ENCODE data around the gene BABAM2. TPM values are rescaled to one million over a fixed set of nuclear protein-coding genes. Genes with fewer than 3 reads are reported as not detected.

The BABAM2 gene
- total RNA-seq, 2 experiments from 2014 or later: 41.8 to 47.2 TPM

DNA sequence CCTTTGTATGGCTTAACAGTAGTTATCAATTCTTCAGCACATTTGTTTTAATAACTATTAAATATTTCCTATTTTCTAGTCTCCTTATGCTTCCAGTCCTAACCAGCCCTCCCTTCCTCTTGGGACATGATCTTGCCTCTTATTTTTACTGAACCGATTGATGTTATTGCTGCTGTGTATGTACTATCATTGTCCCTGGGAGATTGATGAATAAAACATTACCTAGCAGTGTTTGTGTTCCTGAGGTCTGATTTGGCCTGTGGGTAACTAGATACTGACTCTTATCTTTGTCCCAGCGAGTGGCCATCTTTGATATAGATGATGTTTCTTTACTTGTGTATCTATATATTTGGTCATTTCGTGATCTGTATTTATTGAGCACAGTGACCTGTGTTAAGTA, 192.9 kb downstream of the BABAM2 start:
- intact Hi-C loops (cut with micrococcal nuclease): no loop called here
- no peaks in the 10 kb centered on the region for H3K36me3 Mint-ChIP-seq (ENCODE audit: low read depth)
- H3K9me3 Mint-ChIP-seq: no peaks in the 10 kb centered on the region
- peaks cover 17% of the 10 kb centered on the region for H3K4me1 Mint-ChIP-seq (ENCODE audit: low read depth)
- H3K27ac Mint-ChIP-seq: no peak overlapping the region
- no peak overlapping the region for H3K4me3 Mint-ChIP-seq
- DNase-seq: no peak
- no peaks in the 10 kb centered on the region for H3K27me3 Mint-ChIP-seq (ENCODE audit: low read depth)
- CTCF ChIA-PET: no interaction called here

DNA sequence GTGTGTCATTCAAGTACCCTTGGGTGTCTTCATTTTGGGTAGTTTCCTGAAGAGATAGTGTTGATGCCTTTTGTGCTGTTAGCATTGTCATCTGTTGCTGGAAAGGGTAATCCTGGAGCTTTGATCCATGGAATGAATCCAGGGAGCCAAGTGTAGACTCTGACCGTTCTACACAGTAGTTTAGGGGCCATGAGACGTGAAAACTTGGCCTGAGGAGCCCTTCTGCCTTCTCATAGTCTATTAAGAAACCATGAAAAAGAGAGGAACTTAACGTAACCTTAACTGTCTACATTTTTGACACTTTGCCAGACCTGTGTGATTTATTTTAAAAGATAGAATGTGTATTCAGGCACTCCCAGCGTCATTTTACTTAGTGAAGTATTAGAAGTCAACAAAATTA, 194.0 kb downstream of the BABAM2 start:
- Mint-ChIP-seq H3K4me1 (ENCODE audit: low read depth) (peaks cover 17% of the 10 kb centered on the region), H3K27ac (no peak overlapping the region), H3K27me3 (ENCODE audit: low read depth) (no peaks in the 10 kb centered on the region), H3K36me3 (ENCODE audit: low read depth) (no peaks in the 10 kb centered on the region), H3K9me3 (no peaks in the 10 kb centered on the region), H3K4me3 (no peak overlapping the region)
- CTCF ChIA-PET: no interaction called here
- no peak for DNase-seq
- intact Hi-C loops (cut with micrococcal nuclease): no loop called here

DNA sequence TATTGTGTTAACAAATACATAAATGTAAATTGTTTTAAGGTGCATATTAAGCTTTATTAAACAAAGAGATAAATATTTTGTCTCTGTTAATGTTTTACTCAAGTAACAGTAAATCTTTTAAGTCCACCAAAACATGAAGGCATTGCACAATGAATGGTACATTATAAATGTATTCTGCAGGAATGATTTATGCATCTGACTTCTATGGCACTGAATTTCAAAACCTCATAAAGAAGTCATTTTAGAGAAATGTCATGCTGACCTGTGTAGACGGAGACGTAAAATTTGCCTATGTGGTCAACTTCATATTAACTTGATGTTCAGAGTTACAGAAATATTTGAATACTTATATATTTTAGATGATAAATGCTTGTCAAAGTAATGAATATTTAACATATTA, 194.7 kb downstream of the BABAM2 start:
- peaks cover 16% of the 10 kb centered on the region for H3K4me1 Mint-ChIP-seq (ENCODE audit: low read depth)
- no peak overlapping the region for H3K4me3 Mint-ChIP-seq
- CTCF ChIA-PET: no interaction called here

DNA sequence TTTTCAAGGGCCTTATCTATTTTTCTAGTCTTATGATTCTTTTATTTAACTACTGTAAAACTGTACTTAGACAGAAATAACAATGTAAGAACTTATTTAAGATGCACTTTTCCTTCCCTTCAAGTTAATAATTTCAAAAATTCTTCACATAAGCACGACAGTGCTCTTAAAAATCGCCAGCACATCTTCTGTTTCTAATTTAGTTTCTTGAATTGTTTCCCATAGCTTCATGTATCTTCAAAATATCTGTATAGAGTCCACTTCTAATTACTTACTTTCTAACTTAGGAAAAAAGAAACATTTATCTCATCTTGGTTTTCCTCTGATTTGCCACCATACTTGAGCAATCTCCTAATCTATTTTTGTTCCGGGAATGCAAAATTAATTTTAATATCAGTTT, 196.1 kb downstream of the BABAM2 start:
- DNase-seq: no peak
- Mint-ChIP-seq H3K27ac (no peak overlapping the region), H3K4me3 (no peak overlapping the region), H3K36me3 (ENCODE audit: low read depth) (no peaks in the 10 kb centered on the region), H3K4me1 (ENCODE audit: low read depth) (peaks cover 3% of the 10 kb centered on the region), H3K9me3 (no peaks in the 10 kb centered on the region), H3K27me3 (ENCODE audit: low read depth) (no peaks in the 10 kb centered on the region)
- intact Hi-C loops (cut with micrococcal nuclease): no loop called here
- CTCF ChIA-PET: no interaction called here

More for the DNA sequence above, 194.7 kb downstream of the BABAM2 start:
- H3K9me3 Mint-ChIP-seq: no peaks in the 10 kb centered on the region
- no peaks in the 10 kb centered on the region for H3K27me3 Mint-ChIP-seq (ENCODE audit: low read depth)
- H3K27ac Mint-ChIP-seq: no peak overlapping the region
- no peaks in the 10 kb centered on the region for H3K36me3 Mint-ChIP-seq (ENCODE audit: low read depth)
- no peak for DNase-seq
- intact Hi-C loops (cut with micrococcal nuclease): no loop called here

DNA sequence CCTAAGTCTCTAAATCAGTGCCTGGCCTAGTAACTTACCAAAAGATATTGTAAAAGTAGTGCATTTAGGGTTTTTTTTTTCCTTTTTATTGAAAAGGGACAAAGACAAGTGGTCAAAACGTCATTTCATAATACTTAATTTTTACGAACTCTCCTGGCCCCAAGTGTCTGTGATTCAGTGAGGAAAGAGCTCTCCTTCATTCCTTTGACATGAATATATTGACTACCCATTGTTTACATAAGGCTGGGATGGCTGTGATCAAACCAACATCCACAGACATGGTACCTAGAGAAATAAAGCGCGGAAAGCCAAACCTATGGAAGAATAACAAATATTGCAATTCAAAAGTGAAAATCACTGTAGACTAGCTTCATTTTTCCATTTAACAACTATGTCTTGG, 198.4 kb downstream of the BABAM2 start:
- no peaks in the 10 kb centered on the region for H3K27me3 Mint-ChIP-seq (ENCODE audit: low read depth)
- no peak for DNase-seq
- no peak overlapping the region for H3K4me3 Mint-ChIP-seq
- H3K27ac Mint-ChIP-seq: no peak overlapping the region
- no peaks in the 10 kb centered on the region for H3K4me1 Mint-ChIP-seq (ENCODE audit: low read depth)
- no peaks in the 10 kb centered on the region for H3K36me3 Mint-ChIP-seq (ENCODE audit: low read depth)
- H3K9me3 Mint-ChIP-seq: no peaks in the 10 kb centered on the region
- intact Hi-C loops (cut with micrococcal nuclease): no loop called here
- CTCF ChIA-PET: no interaction called here

DNA sequence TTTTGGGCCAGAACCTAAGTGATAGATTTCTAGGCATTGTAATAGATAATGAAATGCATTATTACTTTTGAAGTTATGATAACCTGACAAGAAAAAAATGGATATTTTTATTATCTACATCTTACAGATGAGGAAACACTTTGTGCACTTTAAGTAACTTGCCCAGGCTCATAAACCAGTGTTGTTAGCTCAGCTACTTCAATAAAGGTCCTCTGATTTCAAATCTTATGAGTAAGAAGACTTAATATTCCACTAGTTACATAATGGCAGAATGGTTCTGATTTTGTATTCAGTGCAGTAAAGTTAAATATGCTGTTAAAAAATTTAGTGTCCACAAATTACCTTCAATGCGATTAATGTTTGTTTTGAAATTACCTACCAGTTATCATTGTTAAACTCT, 199.0 kb downstream of the BABAM2 start:
- no peak for DNase-seq
- no peaks in the 10 kb centered on the region for H3K36me3 Mint-ChIP-seq (ENCODE audit: low read depth)
- CTCF ChIA-PET: no interaction called here
- H3K27ac Mint-ChIP-seq: no peak overlapping the region
- H3K4me3 Mint-ChIP-seq: no peak overlapping the region
- no peaks in the 10 kb centered on the region for H3K4me1 Mint-ChIP-seq (ENCODE audit: low read depth)
- H3K9me3 Mint-ChIP-seq: no peaks in the 10 kb centered on the region
- intact Hi-C loops (cut with micrococcal nuclease): no loop called here
- no peaks in the 10 kb centered on the region for H3K27me3 Mint-ChIP-seq (ENCODE audit: low read depth)

DNA sequence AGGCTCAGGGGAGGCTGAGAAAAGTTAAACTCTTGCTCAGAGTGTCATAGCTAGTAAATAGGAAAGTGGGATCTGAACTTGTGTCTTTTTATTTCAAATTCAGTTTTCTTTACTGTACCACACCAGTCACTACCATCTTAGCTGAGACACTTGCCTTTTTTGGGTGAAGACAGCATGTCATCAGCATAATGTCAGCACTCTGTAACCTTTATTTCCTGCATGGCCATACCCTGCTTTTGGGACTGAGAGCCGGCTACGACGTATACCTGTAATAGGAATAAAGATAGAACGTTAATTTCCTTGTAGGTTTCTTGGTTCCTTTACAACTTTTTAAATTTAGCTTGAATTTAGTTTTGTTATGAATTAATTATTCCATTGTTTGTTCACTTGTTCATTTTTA, 202.8 kb downstream of the BABAM2 start:
- Mint-ChIP-seq H3K27me3 (ENCODE audit: low read depth) (no peaks in the 10 kb centered on the region), H3K4me1 (ENCODE audit: low read depth) (no peaks in the 10 kb centered on the region), H3K27ac (no peak overlapping the region), H3K4me3 (no peak overlapping the region), H3K36me3 (ENCODE audit: low read depth) (no peaks in the 10 kb centered on the region), H3K9me3 (no peaks in the 10 kb centered on the region)
- intact Hi-C loops (cut with micrococcal nuclease): loop anchor here (10.0 kb wide), 1 partner anchor 361 kb away; no protein-coding TSS in a partner anchor
- DNase-seq: no peak
- CTCF ChIA-PET: no interaction called here

DNA sequence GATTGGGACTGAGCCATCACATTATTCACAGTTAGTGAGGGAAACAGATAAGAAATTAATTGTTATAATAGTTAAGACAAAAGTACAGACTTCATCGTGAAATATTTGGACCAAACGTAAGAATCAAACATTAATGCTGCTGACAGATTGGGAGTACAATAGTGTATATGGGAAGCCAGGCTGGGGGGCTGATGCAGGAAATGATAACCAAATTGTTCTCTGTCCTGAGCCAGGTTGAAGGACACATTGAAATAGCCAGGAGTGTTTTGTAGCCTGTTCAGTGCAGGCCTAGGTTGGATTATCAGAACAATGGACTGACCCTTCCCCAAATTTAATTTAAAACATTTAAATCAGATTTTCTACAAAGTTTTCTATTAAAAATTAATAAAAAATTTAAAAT, 203.2 kb downstream of the BABAM2 start:
- intact Hi-C loops (cut with micrococcal nuclease): loop anchor here (10.0 kb wide), 1 partner anchor 361 kb away; no protein-coding TSS in a partner anchor
- H3K9me3 Mint-ChIP-seq: no peaks in the 10 kb centered on the region
- no peak overlapping the region for H3K27ac Mint-ChIP-seq
- H3K36me3 Mint-ChIP-seq (ENCODE audit: low read depth): no peaks in the 10 kb centered on the region
- H3K27me3 Mint-ChIP-seq (ENCODE audit: low read depth): no peaks in the 10 kb centered on the region
- no peak overlapping the region for H3K4me3 Mint-ChIP-seq
- CTCF ChIA-PET: no interaction called here
- no peak for DNase-seq
- no peaks in the 10 kb centered on the region for H3K4me1 Mint-ChIP-seq (ENCODE audit: low read depth)

DNA sequence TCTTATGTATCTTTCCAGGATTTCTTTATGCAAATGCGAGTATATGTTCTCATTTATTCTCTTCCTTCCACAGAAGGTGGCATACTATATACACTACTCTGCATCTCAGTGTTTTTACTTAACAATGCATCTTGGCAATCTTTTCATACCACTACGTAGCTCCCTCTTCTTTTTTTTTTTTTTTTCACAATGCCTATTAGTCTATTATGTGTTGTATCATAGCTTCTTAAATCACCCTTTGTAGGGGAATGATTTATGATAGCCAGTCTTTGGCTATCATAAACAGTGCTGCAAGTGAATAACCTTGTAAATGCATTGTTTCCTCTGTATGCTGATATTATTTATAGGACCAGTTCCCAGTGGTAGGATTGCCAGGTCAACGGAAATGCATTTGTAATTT, 204.2 kb downstream of the BABAM2 start:
- Mint-ChIP-seq H3K27me3 (ENCODE audit: low read depth) (no peaks in the 10 kb centered on the region), H3K4me1 (ENCODE audit: low read depth) (no peaks in the 10 kb centered on the region), H3K9me3 (no peaks in the 10 kb centered on the region), H3K27ac (no peak overlapping the region), H3K36me3 (ENCODE audit: low read depth) (no peaks in the 10 kb centered on the region), H3K4me3 (no peak overlapping the region)
- intact Hi-C loops (cut with micrococcal nuclease): loop anchor here (10.0 kb wide), 1 partner anchor 360 kb away; no protein-coding TSS in a partner anchor
- CTCF ChIA-PET: no interaction called here
- no peak for DNase-seq

DNA sequence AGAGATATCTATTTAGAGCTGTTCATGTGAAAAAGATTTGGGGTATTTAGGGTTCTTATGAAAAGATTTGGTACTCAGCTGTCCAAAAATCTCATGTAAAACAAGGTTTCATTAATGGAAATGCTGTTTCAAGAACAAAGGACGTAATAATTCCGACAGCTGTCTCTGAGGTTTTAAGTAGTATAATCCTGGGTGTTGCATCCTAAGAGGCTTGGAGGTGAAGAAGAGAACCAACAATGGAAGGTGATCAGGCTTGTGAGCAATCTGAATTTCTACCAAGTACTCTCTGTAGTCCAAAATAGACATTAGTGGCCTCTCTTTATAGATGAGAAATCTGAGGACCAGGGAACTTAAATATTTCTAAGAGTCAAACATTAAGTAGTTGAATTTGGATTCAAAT, 205.1 kb downstream of the BABAM2 start:
- CTCF ChIA-PET: no interaction called here
- intact Hi-C loops (cut with micrococcal nuclease): loop anchor here (10.0 kb wide), 1 partner anchor 359 kb away; no protein-coding TSS in a partner anchor
- no peaks in the 10 kb centered on the region for H3K36me3 Mint-ChIP-seq (ENCODE audit: low read depth)
- no peak overlapping the region for H3K27ac Mint-ChIP-seq
- no peaks in the 10 kb centered on the region for H3K9me3 Mint-ChIP-seq
- no peak for DNase-seq
- no peaks in the 10 kb centered on the region for H3K4me1 Mint-ChIP-seq (ENCODE audit: low read depth)
- no peaks in the 10 kb centered on the region for H3K27me3 Mint-ChIP-seq (ENCODE audit: low read depth)
- no peak overlapping the region for H3K4me3 Mint-ChIP-seq

DNA sequence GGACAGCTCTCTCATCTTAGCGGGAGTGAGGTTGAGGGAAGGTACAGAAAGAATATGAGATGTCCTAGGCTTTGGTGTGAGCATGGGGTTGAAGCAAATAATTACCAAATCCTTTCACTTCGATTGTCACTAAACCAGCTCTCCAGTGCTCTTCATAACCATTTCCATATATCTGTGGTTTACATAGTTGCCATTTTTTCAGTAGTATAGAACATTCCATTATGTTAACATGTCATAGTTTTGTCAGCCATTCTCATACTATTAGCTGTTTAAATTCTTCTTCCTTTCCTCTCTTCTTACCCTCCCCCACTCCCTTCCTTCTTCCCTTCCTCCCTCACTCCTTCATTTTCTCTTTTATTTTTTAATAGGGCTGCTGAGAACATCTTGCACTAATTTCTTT, 205.9 kb downstream of the BABAM2 start:
- CTCF ChIA-PET: interaction anchor here (0.6 to 0.7 kb wide), 3 partner anchors 32 to 414 kb away, joined by 3 to 5 read pairs (median 3); no protein-coding TSS in a partner anchor
- no peaks in the 10 kb centered on the region for H3K9me3 Mint-ChIP-seq
- intact Hi-C loops (cut with micrococcal nuclease): loop anchor here (10.0 kb wide), 1 partner anchor 358 kb away; no protein-coding TSS in a partner anchor
- H3K36me3 Mint-ChIP-seq (ENCODE audit: low read depth): no peaks in the 10 kb centered on the region
- no peaks in the 10 kb centered on the region for H3K27me3 Mint-ChIP-seq (ENCODE audit: low read depth)
- H3K4me3 Mint-ChIP-seq: no peak overlapping the region
- H3K4me1 Mint-ChIP-seq (ENCODE audit: low read depth): no peaks in the 10 kb centered on the region
- DNase-seq: no peak
- no peak overlapping the region for H3K27ac Mint-ChIP-seq

DNA sequence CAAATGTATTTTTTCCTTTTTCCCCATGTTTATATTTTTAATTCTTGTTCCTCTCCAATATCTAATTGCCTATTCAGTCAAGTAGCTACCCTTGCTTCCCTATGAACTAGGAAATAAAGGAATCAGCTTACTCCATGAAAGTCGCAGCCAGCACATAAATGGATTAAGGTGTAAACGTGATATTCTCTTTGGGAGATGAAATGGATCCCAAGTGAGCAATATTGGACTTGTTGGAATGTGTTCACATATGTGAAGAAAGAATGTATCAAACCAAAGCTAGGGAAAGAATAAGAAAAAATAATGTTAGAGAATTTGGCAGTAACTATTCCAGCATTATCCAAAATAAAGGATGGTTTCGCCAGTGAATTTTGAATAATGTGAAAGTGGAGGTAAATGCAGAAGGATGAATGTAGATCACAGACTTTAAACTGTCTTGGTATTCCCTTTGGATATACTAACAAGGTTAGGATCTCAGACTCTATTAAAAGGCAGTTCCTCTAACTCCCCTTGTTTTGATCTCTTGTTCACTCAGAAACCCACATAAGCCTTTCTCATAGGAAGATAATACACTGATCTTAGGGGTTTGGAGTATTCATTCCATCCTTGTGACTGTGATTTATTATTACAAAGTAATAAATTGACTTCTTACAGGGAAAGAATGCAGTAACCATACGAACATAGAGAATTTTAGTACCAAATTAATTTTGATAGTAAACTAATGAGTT, 208.1 kb downstream of the BABAM2 start:
- no peaks in the 10 kb centered on the region for H3K27me3 Mint-ChIP-seq (ENCODE audit: low read depth)
- intact Hi-C loops (cut with micrococcal nuclease): loop anchor here (10.0 kb wide), 1 partner anchor 356 kb away; no protein-coding TSS in a partner anchor
- no peak overlapping the region for H3K27ac Mint-ChIP-seq
- no peak for DNase-seq
- H3K4me1 Mint-ChIP-seq (ENCODE audit: low read depth): no peaks in the 10 kb centered on the region
- no peak overlapping the region for H3K4me3 Mint-ChIP-seq
- CTCF ChIA-PET: no interaction called here
- no peaks in the 10 kb centered on the region for H3K9me3 Mint-ChIP-seq
- H3K36me3 Mint-ChIP-seq (ENCODE audit: low read depth): no peaks in the 10 kb centered on the region

DNA sequence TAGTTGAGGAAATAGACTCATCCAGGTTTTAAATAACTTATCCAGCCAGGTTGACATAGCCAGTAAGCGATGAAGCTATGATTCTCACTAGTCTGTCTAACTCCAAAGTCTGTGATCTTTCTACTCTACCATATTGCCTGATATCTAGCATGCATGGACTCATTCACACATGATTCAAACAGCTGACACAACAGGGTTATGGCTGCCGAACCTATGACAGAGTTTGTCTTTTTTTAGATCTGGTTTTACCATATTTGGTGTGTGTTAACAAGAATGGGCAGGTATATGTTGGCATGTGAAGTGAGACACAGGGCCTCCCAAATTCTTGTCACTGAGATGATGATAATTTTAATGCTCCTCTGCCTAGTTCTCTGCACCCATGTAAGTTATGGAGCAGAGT, 210.6 kb downstream of the BABAM2 start:
- CTCF ChIA-PET: no interaction called here
- Mint-ChIP-seq H3K36me3 (ENCODE audit: low read depth) (no peaks in the 10 kb centered on the region), H3K27ac (no peak overlapping the region), H3K4me3 (no peak overlapping the region), H3K27me3 (ENCODE audit: low read depth) (no peaks in the 10 kb centered on the region), H3K9me3 (no peaks in the 10 kb centered on the region), H3K4me1 (ENCODE audit: low read depth) (no peaks in the 10 kb centered on the region)
- intact Hi-C loops (cut with micrococcal nuclease): no loop called here
- no peak for DNase-seq
